ENCODE data around the gene KIAA2012.

Gene KIAA2012

DNA sequence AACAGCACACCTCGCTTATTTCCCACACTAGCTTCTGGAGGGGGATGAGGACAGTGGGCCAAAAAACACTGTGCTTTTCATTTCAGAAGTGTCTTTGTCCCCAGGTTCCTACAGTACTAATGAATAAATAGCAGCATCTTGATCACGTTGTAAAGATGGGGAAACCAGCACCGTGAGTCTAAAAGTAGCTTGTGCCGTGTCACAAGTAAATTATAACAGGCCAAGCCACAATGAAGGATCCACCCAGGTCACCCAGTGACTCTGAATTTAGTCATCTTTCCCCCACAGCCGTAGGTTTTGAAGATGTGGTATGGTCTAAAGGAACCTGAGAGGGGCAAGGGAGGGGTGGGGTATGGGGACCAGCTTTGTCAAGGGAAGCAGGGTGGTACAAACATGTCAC, 30.6 kb upstream of the KIAA2012 start:
- no peak for DNase-seq (ENCODE audit: low read depth in 2 of 3, low spot score in 2 of 3)

- no peak for DNase-seq (ENCODE audit: low read depth in 2 of 3, low spot score in 2 of 3)
These were observed 29.6 kb upstream of the KIAA2012 start for GRCh38 chr2:202043475-202043874.

DNA sequence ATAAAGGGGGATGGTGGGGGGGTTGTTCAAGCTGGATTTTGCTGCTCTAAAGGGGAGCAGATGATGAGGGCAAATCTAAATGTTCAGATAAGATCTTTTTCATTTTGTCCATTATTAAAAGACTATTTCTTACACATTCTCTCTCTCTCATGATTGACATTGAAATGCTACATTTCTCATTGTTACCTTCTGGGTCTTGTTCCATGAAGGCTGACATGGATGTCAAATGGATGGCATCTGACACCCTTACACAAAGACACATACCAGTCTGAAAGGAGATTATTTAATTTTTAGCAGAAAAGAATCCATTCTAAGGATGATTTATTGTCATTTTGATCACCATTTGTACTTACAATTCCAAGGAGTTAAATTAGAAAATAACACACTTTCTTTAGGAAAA, 28.3 kb upstream of the KIAA2012 start:
- no peak for DNase-seq (ENCODE audit: low read depth in 2 of 3, low spot score in 2 of 3)

DNA sequence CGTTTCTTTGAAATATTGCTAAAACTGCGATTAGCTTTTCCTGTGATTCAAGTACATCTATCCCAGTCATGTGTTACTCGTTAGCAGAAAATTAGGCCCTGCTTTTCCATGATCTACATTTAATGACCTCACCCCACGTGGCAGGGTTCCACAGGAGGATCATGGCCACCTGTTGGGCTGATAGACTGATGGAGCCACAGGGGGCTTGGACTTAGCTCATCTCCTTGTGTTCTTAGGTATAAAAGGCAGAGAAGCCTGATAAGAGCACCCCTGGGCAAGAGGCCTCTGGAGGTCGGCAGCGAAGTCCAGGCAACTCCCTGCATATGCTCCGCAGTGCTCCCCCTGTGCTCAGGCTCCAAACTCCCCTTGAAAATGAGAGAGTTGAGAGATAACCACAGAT, 26.5 kb upstream of the KIAA2012 start:
- no peak for DNase-seq (ENCODE audit: low read depth in 2 of 3, low spot score in 2 of 3)

DNA sequence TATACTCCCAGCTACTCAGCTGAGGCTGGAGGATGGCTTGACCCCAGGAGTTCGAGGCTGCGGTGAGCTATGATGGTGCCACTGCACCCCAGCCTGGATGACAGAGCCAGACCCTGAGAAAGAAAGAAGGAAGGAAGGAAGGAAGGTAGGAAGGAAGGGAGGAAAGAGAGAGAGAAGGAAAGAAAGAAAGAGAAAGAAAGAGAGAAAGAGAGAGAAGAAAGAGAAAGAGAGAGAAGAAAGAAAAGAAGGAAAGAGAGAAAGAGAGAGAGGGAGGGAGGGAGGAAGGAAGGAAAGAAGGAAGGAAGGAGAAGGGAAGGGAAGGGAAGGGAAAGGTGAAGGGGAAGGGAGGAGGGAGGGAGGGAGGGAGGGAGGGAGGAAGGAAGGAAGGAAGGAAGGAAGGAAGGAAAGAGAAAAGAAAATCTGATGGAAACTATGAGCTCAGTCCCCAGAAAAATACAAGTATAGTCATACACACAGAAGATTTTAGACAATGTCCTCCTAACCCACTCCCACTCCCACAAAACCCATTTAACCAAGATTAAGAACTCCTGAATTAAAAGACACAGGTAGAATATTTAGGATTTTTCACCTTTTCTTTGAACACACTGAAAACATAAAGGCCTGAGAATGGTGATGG, 23.8 kb upstream of the KIAA2012 start:
- DNase-seq (ENCODE audit: low read depth in 2 of 3, low spot score in 2 of 3): no peak

GRCh38 chr2:202049840-202050239, 23.2 kb upstream of the KIAA2012 start:
- DNase-seq (ENCODE audit: low read depth in 2 of 3, low spot score in 2 of 3): no peak

DNA sequence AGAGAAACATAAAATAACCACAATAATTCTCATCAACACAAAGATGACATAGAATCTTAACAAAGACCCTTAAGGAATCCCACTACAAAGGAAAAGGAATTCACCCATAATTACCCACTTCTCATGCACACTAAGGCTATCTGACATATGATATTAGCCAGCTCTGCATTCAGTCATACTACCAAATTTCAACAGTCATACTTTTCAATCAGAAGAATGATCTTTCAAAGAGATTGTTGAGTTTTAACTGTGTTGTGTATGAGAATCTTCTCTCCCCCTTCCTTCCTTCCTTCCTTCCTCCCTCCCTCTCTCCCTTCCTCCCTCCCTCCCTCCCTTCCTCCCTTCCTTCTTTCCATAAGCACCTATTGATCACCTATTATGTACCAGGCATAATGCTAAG, 22.4 kb upstream of the KIAA2012 start:
- DNase-seq (ENCODE audit: low read depth in 2 of 3, low spot score in 2 of 3): no peak

- DNase-seq (ENCODE audit: low read depth in 2 of 3, low spot score in 2 of 3): no peak
These were observed 21.4 kb upstream of the KIAA2012 start for GRCh38 chr2:202051499-202052161.

DNA sequence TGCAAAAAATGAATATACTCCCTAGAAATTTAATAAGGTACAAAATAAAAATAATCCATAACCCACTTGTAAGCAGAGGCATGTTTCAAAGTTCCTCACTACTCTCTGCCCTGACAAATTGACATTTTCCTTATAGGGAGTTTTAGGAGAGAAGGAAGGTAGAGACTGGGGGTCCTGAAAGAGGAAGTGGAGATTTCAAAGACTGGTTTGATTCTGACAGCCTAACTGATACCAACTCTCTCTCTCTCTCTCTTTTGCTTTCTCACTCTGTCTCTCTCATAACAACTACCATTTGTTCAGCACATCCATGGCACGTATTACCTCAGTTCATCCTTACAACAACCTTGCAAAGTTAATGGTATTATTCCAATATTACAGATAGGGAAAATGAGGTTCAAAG, 20.8 kb upstream of the KIAA2012 start:
- no peak for DNase-seq (ENCODE audit: low read depth in 2 of 3, low spot score in 2 of 3)

DNA sequence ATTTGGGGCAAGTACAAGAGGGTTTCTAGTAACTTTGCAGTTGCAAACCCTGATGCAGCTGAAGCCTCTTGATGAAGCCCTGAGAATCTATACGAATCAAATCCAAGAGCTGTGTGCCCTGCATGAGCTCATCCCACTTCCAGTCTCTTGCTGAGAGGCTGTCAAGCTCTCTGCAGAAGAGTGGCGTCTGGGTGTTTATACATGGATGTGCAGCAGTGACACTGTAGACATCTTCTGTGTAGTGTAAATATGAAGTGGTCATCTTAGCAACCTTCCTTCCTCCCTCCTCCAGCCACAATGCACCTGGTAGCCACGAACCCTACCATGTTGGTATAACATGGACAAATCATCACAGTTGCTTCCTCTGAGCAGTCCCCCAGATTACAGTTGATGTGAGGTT, 18.4 kb upstream of the KIAA2012 start:
- no peak for DNase-seq (ENCODE audit: low read depth in 2 of 3, low spot score in 2 of 3)

DNA sequence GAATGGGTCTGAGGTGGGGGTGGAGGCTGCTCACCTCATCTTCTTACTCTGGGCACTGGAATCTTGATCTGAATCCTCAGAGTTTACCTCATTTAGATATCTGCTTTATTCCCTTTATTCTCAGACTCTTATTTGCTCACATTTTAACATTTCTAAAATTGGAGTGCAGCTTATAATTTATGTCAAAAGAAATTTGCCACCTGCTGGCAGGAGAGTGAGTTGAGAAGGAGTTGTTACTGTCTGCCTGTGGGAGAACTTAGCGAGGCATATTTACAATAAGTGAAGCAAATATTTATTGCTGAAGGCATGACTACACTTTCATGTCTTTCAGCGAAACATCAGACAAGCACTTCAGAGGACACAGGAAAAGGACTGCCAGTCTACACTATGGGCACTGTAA, 16.4 kb upstream of the KIAA2012 start:
- no peak for DNase-seq (ENCODE audit: low read depth in 2 of 3, low spot score in 2 of 3)

- DNase-seq (ENCODE audit: low read depth in 2 of 3, low spot score in 2 of 3): no peak
These were observed 12.8 kb upstream of the KIAA2012 start for GRCh38 chr2:202060218-202060617.

DNA sequence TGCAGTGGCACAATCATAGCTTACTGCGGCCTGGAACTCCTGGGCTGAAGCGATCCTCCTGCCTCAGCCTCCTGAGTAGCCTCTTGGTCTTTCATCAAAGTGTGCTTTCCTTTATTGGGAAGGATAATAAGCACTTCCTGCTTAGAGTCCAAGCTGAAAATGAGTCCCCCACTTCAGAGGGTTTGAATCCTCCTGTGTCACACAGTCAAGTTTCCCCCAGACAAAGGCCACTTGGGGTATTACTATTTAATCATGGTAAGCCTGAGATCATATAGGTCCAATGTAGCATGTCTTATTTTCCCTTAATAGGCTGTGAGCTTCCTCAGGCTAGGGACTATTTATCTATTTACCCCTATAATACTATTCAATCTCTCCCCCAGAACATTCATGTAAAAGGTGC, 11.4 kb upstream of the KIAA2012 start:
- no peak for DNase-seq (ENCODE audit: low read depth in 2 of 3, low spot score in 2 of 3)

- DNase-seq (ENCODE audit: low read depth in 2 of 3, low spot score in 2 of 3): no peak
These were observed 8.7 kb upstream of the KIAA2012 start for GRCh38 chr2:202064171-202064880.

DNA sequence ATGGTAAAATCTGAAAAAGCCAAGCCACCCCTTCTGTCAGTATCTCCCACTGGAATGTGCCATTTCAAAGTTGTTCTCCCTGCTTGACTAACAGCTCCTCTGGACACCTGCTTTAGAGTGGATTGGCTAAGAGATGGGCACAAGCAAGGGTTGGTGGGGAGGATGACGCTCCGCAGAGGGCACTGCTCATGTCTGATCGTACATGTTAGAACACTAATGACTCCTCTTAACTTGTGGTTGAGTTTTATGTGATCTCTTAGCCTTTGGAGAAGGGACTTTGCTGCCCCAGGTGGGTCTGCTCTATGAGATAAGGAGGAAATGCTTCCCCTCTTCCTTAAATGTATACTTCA, 8.2 kb upstream of the KIAA2012 start:
- no peak for DNase-seq (ENCODE audit: low read depth in 2 of 3, low spot score in 2 of 3)

- DNase-seq (ENCODE audit: low read depth in 2 of 3, low spot score in 2 of 3): no peak
These were observed 7.2 kb upstream of the KIAA2012 start for GRCh38 chr2:202065876-202066275.

DNA sequence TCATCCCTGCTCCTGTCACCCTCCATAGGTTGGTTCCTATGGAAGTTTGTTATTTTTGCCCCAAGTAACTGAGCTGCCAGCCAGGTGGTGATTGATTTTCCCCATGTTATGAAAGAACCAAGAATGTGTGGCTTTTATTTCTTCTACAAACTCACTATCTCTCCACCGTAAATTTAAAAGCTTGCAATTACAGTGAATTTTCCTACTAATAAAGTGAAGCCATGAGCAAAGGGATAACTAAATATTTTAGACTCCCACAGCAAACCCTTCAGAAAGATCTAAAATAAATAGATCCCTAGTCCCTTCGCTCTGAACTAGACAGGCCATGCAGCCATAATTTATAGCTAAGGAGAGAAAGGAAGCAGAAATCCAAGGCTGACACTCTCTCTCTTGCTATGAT, 6.2 kb upstream of the KIAA2012 start:
- DNase-seq (ENCODE audit: low read depth in 2 of 3, low spot score in 2 of 3): no peak

- DNase-seq (ENCODE audit: low read depth in 2 of 3, low spot score in 2 of 3): no peak
These were observed 5.5 kb upstream of the KIAA2012 start for GRCh38 chr2:202067589-202067988.

DNA sequence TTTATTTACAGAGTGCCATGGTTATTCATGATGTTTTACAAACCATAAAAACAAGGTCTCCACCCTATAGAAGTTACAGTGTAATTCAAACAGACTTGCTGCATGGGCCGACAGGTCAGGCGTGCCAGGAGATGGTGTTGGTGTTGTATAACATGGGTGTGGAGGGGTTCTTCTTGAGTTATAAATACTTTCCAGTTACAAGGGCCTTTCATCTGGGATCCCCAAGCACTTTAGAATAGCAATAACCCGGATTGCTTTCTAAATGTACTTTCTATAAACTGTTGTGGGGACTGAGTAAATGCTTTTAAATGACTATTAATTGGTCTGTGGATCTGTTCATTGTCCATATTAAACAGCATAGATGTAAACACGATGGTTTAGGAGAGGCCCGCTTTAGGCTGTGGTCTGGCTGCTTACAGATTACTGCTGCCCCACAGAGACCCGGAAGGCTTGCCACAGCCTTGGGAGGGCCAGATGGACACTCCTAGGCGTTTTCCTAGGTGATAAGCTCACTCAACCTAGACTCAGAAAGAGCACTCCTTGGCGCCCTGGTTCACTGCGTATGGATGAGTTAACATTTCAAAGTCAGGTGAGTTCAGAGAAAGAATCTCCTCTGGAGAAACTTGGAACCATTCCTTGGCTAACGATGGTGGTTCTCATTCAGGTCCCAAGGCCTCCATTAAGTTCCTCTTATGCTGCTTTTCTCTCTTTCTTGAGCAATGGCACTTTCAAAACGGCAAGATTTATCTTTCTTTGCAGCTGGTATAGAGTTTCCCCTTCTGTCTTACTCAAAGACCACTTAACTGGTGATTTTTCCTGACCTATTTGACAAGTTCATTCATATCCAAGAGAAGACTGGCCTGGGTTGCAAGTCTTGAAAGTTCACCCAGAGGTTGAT, 3.6 kb upstream of the KIAA2012 start:
- no peak for DNase-seq (ENCODE audit: low read depth in 2 of 3, low spot score in 2 of 3)

- DNase-seq (ENCODE audit: low read depth in 2 of 3, low spot score in 2 of 3): no peak
These were observed 1.9 kb upstream of the KIAA2012 start for GRCh38 chr2:202071107-202071506.

DNA sequence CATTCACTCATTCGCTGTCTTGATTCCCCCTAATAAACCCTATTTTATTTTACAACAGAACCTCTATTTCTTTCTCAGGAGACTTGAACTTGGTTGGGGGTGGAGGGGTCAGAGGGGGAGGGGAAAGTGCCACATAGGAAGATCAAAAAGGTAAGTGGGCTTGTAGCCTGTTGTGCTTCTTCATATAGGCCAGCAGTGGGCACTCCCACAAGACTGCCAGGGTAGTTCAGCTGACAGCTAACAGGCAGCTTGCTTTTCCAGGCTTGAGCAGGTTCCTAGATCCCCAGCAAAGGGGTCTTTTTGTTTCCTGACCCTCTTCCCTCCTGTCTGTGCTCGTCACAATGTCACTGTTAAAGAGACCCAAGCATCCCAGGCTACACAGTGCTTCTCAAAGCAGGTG, 829 bp upstream of the KIAA2012 start:
- no peak for DNase-seq (ENCODE audit: low read depth in 2 of 3, low spot score in 2 of 3)

GRCh38 chr2:202074324-202074723, 1.3 kb downstream of the KIAA2012 start:
- no peak for DNase-seq (ENCODE audit: low read depth in 2 of 3, low spot score in 2 of 3)

Data from activated CD8-positive, alpha-beta memory T cell treated with anti-CD3 and anti-CD28 coated beads for 48 hours (primary cell).